ENCODE measurements around the gene MAPT.

DNA sequence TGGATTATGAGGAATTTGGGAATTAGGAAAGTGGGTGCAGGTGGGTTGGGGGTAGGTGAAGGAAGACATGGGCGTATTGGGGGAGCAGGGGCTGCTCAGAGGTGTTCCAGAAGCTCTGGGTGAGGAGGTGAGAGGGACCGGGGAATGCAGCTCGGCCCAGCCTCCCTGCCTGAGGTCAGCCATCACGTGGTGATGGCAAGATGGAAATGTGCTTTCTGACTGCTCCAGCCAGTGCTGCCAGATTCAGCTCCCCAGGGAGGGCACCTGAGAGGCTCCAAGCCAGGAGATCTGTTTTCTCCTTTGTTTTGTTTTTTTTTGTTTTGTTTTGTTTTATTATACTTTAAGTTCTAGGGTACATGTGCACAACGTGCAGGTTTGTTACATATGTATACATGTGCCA lies 69.5 kb downstream of the MAPT start:
- TF ChIP-seq, protein P1, sequence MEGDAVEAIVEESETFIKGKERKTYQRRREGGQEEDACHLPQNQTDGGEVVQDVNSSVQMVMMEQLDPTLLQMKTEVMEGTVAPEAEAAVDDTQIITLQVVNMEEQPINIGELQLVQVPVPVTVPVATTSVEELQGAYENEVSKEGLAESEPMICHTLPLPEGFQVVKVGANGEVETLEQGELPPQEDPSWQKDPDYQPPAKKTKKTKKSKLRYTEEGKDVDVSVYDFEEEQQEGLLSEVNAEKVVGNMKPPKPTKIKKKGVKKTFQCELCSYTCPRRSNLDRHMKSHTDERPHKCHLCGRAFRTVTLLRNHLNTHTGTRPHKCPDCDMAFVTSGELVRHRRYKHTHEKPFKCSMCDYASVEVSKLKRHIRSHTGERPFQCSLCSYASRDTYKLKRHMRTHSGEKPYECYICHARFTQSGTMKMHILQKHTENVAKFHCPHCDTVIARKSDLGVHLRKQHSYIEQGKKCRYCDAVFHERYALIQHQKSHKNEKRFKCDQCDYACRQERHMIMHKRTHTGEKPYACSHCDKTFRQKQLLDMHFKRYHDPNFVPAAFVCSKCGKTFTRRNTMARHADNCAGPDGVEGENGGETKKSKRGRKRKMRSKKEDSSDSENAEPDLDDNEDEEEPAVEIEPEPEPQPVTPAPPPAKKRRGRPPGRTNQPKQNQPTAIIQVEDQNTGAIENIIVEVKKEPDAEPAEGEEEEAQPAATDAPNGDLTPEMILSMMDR (IDR thresholded peaks at IDR 0.05), result no peak
- TF ChIP-seq EZH2phosphoT487 (IDR thresholded peaks at IDR 0.05), result no peak
